HG03039 (cell line): ENCODE measurements around the gene DEPDC5.
"Not testable (repeated sequence)": the region's sequence is repeated elsewhere in the genome, so short reads cannot be mapped to it uniquely, and the experiment has no call there.

Experiments
- ATAC-seq: cut with Tn5 transposase; IDR thresholded peaks from one replicate; pipeline ENCODE4 v1.9.1; 2021; ENCODE audit warnings: mild to moderate bottlenecking, moderate library complexity; ENCODE audit not compliant: unreplicated experiment

DEPDC5 gene

GRCh38 chr22:31753634-31754501 is at the start of gene DEPDC5:
Gene DEPDC5 (plus strand): TSS chr22:31754019. CDS start chr22:31754922, 903 bp downstream.
- peak; percentile 57 for ATAC-seq

DNA sequence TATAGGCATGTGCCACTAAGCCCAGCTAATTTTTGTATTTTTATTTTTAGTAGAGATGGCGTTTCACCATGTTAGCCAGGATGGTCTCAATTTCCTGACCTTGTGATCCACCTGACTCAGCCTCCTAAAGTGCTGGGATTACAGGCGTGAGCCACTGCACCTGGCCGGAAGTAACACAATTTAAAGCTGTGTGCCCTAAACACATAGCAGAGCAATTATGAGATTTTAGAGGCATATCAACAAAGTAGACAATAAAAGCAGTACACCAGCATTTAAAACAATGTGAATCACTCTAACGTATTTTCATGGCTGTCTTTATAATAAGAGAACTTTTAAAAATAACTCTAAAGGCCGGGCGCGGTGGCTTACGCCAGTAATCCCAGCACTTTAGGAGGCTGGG is 46.3 kb upstream of the DEPDC5 start:
- ATAC-seq: no peak

- ATAC-seq: not testable (repeated sequence)
Observed at GRCh38 chr22:31711226-31711625, 42.6 kb upstream of the DEPDC5 start.

- ATAC-seq: no peak
Observed at GRCh38 chr22:31715147-31715778, 38.6 kb upstream of the DEPDC5 start.

DNA sequence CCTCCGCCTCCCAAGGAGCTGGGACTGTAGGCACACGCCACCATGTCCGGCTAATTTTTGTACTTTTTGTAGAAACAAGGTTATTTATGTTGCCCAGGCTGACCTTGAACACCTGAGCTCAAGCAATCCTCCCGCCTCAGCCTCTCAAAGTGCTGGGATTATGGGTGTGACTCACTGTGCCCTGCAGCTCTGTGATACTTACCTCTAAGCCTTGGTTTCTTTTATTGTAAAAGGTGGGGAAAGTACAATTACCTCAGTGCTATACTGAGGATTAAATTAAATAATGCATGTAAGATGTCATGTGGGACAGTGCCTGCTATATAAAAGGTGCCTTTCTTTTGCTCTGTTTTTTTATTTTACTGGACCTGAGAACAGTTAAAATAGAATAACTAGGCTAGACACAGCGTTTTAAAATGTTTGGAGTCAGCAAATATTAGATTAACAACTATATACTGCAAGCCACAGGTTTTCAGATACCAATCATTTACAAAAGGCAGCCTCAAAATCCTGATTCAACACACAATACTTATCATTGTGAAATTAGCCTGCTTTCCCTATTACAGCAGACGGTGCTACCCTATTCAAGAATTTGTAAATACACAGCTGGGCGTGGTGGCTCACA is 33.9 kb upstream of the DEPDC5 start:
- no peak for ATAC-seq

DNA sequence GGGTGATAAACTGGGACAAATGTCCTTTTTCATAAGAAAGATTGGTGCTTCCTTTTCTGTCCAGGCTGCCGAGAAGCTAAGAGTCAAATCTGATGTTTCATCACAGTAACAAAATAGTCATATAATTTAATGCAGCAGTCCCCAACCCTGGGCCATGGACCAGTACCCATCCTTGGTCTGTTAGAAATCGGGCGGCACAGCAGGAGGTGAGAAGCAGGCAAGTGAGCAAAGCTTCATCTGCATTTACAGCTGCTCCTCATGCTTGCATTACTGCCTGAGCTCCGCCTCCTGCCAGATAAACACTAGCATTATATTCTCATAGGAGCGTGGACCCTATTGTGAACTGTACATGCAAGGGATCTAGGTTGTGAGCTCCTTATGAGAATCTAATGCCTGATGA is 30.1 kb upstream of the DEPDC5 start:
- ATAC-seq: no peak

- ATAC-seq: no peak
Observed at GRCh38 chr22:31726692-31727091, 27.1 kb upstream of the DEPDC5 start.

DNA sequence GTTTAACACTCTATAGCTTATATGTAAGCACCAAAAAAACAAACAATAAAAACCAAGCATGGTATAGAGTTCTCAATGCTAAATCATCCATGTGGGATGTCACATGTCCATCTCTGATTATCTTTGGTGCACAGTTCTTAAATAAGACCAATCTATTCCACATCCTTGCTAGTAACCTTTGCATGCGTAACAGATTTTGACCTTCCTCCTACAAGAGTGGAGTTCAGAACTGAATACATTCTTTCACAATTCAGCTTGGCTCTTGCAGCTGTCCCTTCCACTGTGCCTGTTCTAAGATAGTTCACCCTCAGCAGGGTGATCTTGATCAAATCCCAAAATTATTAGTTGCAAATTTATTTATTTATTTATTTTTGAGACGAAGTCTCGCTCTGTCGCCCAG is 25.0 kb upstream of the DEPDC5 start:
- ATAC-seq: no peak

- ATAC-seq: no peak
Observed at GRCh38 chr22:31730344-31730711, 23.5 kb upstream of the DEPDC5 start.

- ATAC-seq: no peak
Observed at GRCh38 chr22:31732089-31732829, 21.6 kb upstream of the DEPDC5 start.

DNA sequence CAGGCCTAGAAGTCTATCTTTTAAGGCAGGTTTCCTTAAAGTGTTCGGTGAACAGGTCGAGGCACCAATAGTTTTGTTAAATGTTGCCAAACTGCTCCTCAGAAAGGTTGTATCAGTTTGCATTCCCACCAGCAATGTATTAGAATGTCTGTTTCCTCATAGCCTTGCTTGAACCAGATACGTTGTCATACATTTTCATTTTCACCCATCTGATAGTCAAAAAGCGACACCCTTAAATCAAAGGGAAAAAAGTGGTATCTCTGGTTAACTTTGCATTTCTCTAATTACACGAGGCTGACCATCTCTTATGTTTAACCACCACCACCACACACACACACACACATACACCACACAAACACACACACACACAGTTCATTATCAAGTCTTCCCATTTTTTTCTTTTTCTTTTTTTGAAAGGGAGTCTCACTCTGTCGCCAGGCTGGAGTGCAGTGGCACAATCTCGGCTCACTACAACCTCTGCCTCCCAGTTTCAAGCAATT is 20.2 kb upstream of the DEPDC5 start:
- ATAC-seq: no peak

DNA sequence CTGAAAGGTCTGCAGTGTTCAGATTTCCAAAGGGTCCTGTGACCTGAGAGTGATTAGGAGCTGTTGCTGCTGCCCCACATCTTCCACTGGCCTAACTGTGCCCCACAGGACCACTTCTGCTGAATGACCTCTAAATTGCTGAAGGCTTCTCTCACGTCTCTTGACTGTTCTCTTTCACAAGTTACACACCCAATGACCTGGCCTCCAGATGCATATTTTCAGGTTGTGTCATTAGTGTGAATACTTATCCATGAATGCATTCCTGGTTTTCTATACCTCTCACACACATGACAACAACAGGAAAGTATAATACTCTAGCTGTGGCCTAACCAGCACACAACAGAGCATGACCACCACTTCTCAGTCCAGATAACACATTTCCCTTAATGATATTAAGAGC is 19.3 kb upstream of the DEPDC5 start:
- no peak for ATAC-seq

- no peak for ATAC-seq
Observed at GRCh38 chr22:31736458-31736857, 17.4 kb upstream of the DEPDC5 start.

GRCh38 chr22:31737932-31738331 is 15.9 kb upstream of the DEPDC5 start:
- no peak for ATAC-seq

- no peak for ATAC-seq
Observed at GRCh38 chr22:31738566-31738965, 15.3 kb upstream of the DEPDC5 start.

DNA sequence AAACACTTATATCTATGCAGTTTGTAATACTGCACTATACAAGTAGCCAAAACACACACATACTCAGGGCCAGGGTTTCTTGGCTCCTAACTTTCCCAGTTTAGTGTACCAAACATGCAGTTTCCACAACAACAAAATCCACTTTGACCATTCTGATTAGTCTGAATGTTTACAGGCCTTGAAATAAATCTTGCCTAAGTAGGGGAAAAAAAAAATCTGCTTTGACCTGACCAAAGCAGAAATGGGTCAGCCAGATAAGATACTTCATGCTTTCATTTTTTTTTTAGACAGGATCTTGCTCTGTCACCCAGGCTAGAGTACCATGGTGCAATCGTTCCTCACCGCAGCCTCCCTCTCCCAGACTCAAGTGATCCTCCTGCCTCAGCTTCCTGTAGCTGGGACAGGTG is 14.0 kb upstream of the DEPDC5 start:
- no peak for ATAC-seq

- ATAC-seq: not testable (repeated sequence)
Observed at GRCh38 chr22:31740314-31740713, 13.5 kb upstream of the DEPDC5 start.

DNA sequence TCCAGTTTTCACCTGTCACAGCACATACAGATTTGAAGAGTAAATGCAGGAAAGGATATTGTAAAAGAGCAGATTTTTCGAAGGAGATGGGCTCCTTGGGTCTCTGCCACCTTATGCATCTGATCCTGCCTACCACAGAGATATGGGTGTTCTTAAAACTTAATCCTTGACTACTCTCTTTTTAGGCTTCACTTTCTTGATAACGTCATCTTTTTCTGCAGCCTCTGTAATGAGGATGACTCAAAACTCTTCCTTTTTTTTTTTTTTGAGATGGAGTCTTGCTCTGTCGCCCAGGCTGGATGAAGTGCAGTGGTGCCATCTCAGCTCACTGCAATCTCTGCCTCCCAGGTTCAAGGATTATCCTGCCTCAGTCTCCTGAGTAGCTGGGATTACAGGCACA is 11.7 kb upstream of the DEPDC5 start:
- ATAC-seq: no peak

- no peak for ATAC-seq
Observed at GRCh38 chr22:31742682-31743081, 11.1 kb upstream of the DEPDC5 start.

- no peak for ATAC-seq
Observed at GRCh38 chr22:31743871-31744270, 9.9 kb upstream of the DEPDC5 start.

DNA sequence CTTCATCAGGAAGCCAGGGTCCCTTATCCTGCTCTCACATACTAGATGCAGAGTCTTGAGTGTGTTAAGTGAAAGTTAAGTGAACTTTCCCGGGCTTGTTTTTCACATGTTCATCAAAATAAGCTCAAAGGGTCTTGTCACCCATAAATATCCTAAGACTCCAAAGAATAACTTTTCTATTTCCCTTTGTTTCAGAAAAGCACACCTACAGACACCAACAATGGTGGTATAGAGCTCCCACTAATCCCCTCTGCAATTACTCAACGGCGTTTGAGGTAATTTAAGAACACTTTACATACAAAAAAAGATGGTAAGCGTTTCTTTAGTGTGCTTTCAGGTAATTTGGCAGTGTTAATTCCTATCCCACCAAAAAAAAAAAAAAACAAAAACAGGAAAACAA is 6.4 kb upstream of the DEPDC5 start:
- ATAC-seq: no peak
